Brain microvascular endothelial cell (primary cell): ENCODE data around the gene MTFP1.
A peak's percentile ranks its signal among the peaks of the same experiment; 100 is the strongest.

Experiments used
- DNase-seq: peaks from one replicate; pipeline ENCODE4 v3.0.0-alpha.2; 2020
- H3K27ac ChIP-seq: fragments of 250-450 bp; sonication (Bioruptor Pico); 2 replicates; pipeline ENCODE4 v1.5.1; 2020; ENCODE audit warnings: mild to moderate bottlenecking, moderate library complexity
- H3K27me3 ChIP-seq: fragments of 250-450 bp; sonication (Bioruptor Pico); replicated peaks from 2 replicates; pipeline ENCODE4 v1.5.1; 2020; ENCODE audit warnings: mild to moderate bottlenecking
- H3K36me3 ChIP-seq: fragments of 250-450 bp; sonication (Bioruptor Pico); replicated peaks from 2 replicates; pipeline ENCODE4 v1.5.1; 2020; ENCODE audit warnings: mild to moderate bottlenecking
- H3K4me3 ChIP-seq: 2 replicates; pipeline ENCODE4 v1.5.1; 2011; ENCODE audit warnings: low read depth, mild to moderate bottlenecking, control low read depth, low read length, moderate library complexity
- in situ Hi-C: cut with HindIII; loops from 2 replicates; pipeline ENCODE4 v1.10.0; 2017; ENCODE audit warnings: low sequenced_read_pairs, low pct_ligation_motif_present
- TF ChIP-seq, protein P1 (sequence below): IDR thresholded peaks from 2 replicates; pipeline ENCODE4 v1.5.1; 2011; ENCODE audit warnings: low read depth, mild to moderate bottlenecking, moderate library complexity, low read length, control low read depth, inconsistent platforms; ENCODE audit errors: missing control alignments

Gene MTFP1

DNA sequence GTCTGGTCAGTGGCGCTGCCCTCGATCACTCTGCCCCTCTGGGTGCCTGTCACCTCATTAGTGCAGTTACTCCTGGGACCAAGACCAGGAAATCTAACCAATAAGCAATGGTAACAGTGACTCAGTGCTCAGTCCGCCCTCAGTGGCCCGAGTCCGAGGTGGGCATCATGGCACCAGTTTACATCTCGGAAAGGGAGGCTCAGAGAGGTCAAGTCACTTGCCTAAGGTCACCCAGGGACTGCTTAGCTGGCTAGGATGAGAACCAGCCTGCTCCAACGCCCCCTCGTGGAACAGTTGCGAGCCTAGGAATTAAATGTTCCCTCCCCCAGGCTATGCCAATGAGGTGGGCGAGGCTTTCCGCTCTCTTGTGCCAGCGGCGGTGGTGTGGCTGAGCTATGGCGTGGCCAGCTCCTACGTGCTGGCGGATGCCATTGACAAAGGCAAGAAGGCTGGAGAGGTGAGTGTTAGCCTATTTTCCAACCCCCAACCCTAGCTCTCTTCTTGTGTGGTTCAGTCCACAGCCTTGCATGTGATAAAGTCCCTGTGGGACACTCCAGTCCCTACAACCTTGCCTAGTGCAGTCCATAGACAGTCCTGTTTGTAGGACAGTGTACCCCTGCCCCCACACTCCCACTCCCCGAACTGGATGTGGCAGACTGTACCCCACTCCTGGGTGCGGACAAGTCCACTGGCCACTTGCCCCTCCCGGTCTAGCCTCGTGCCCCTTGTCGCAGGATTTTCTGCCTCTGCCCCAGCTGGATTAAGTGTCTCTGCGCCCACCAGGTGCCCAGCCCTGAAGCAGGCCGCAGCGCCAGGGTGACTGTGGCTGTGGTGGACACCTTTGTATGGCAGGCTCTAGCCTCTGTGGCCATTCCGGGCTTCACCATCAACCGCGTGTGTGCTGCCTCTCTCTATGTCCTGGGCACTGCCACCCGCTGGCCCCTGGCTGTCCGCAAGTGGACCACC, 1.1 kb downstream of the MTFP1 start:
- Histone ChIP-seq H3K36me3 (peaks cover 12% of the 10 kb centered on the region), H3K27ac (peak overlapping the region; percentile 99), H3K27me3 (no peaks in the 10 kb centered on the region), H3K4me3 (peak overlapping the region; percentile 68)
- TF ChIP-seq, protein P1, sequence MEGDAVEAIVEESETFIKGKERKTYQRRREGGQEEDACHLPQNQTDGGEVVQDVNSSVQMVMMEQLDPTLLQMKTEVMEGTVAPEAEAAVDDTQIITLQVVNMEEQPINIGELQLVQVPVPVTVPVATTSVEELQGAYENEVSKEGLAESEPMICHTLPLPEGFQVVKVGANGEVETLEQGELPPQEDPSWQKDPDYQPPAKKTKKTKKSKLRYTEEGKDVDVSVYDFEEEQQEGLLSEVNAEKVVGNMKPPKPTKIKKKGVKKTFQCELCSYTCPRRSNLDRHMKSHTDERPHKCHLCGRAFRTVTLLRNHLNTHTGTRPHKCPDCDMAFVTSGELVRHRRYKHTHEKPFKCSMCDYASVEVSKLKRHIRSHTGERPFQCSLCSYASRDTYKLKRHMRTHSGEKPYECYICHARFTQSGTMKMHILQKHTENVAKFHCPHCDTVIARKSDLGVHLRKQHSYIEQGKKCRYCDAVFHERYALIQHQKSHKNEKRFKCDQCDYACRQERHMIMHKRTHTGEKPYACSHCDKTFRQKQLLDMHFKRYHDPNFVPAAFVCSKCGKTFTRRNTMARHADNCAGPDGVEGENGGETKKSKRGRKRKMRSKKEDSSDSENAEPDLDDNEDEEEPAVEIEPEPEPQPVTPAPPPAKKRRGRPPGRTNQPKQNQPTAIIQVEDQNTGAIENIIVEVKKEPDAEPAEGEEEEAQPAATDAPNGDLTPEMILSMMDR: peak; percentile 90
- peak; percentile 75 for DNase-seq
- in situ Hi-C loops: no loop called here

DNA sequence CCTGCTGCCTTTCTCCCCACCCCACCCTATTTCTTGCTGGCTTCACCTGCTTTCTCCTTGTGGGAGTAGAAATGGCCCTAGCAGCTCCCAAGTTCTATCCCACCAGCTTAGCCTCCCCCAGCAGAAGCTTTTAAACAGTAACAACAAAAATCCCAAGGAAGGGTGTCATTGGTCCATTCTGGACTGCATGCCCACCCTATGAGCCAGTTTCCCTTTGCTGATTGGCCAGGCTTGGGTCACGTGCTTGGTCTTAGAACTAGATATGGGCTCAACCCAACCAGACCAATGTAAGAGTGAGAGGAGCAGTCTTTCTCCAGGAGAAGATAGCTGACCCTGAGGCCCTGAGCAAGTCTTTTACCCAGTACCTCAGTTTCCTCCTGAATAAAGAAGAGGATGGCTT, 2.3 kb downstream of the MTFP1 start:
- in situ Hi-C loops: no loop called here
- TF ChIP-seq, protein P1: no peak
- no peak overlapping the region for H3K27ac ChIP-seq

DNA sequence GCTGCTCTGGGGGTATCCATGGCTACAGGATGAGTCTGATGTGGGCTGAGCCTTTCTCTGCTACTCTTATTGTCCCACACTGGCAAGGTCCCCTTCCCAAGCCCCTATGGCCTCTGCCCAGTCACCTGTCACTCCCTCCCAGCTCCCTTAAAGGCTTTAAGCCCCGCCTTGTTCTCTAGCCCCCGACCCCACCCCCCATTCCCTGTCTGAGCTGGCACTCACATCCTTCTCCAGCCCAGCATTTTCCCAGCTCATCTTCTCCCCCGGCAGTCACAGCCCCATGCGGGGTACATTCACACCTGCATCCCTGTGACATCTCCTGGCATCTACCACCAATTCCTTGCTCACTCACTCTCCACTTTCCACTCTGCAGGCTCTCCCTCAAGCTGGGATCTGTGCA, 4.3 kb downstream of the MTFP1 start:
- Histone ChIP-seq H3K36me3 (peaks cover 5% of the 10 kb centered on the region), H3K27me3 (no peaks in the 10 kb centered on the region), H3K27ac (no peak overlapping the region), H3K4me3 (no peak overlapping the region)
- in situ Hi-C loops: no loop called here
- no peak for DNase-seq
- TF ChIP-seq, protein P1: no peak

More for the DNA sequence above, 2.3 kb downstream of the MTFP1 start:
- no peak overlapping the region for H3K4me3 ChIP-seq
- no peak for DNase-seq
- H3K36me3 ChIP-seq: peaks cover 5% of the 10 kb centered on the region
- no peaks in the 10 kb centered on the region for H3K27me3 ChIP-seq

DNA sequence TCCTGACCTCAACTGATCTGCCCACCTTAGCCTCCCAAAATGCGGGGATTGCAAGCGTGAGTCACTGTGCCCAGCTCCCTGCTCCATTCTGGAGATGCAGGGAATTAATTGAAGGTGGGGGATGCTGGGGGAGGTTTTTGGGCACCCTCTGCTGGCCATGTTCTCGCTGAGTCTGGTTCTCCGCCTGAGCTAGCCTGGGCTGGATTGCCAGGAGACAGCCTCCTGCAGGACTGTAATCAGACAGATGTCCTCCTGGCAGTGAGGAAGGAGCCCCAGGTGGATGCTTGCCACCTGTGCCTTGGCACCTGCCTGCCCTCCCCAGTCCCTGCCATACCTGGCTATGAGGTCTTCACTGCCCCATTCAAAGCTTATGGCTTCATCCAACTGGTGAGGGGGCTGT, 5.4 kb downstream of the MTFP1 start:
- Histone ChIP-seq H3K4me3 (no peak overlapping the region), H3K27ac (no peak overlapping the region), H3K27me3 (no peaks in the 10 kb centered on the region), H3K36me3 (peaks cover 5% of the 10 kb centered on the region)
- DNase-seq: no peak
- in situ Hi-C loops: no loop called here
- TF ChIP-seq, protein P1: peak; percentile 36

DNA sequence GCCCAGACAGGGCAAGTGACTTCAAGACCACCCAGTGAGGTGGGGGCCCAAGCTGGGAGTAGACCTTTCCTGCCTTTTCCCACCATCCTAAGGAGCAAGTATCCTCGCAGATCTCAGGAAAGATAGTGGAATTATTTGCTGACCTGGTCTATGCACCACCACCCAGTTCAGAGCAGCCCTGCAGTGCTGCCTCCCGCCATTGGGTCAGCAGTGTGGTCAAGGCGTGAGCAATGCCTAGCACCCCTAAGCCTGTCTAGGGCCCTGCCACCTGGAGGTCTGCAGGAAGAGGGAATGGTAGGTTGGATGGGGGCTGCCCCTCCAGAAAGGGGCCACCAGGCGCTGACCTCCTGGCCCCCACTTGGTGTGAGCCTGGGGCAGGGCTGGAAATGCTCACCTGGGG, 6.5 kb downstream of the MTFP1 start:
- Histone ChIP-seq H3K27me3 (no peaks in the 10 kb centered on the region), H3K27ac (no peak overlapping the region), H3K4me3 (no peak overlapping the region), H3K36me3 (peaks cover 5% of the 10 kb centered on the region)
- in situ Hi-C loops: no loop called here
- no peak for DNase-seq
- TF ChIP-seq, protein P1: no peak
